Embryonic facial prominence (tissue), 1 donor: ENCODE results near the gene AP4S1.
"Not testable (repeated sequence)": the region's sequence is repeated elsewhere in the genome, so short reads cannot be mapped to it uniquely, and the experiment has no call there.

Source experiments
- DNase-seq: peaks from one replicate; pipeline ENCODE4 v3.0.0-alpha.2; 2016; ENCODE audit errors: extremely low spot score

Gene AP4S1

DNA sequence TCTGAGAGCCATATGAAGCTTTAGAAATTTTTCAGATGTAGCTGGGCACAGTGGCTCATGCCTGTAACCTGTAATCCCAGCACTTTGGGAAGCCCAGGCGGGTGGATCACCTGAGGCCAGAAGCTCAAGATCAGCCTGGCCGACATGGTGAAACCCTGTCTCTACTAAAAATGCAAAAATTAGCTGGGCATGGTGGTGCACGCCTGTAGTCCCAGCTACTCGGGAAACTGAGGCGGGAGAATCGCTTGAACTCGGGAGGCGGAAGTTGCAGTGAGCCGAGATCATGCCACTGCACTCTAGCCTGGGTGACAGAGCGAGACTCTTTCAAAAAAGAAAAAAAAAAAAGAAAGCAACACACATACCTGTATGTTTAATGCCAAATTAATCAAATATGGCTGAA lies 17.4 kb downstream of the AP4S1 start:
- DNase-seq: not testable (repeated sequence)

GRCh38 chr14:31043379-31043778 lies 17.9 kb downstream of the AP4S1 start:
- no peak for DNase-seq

GRCh38 chr14:31045501-31046080 lies 20.1 kb downstream of the AP4S1 start:
- no peak for DNase-seq

GRCh38 chr14:31047503-31047902 lies 22.1 kb downstream of the AP4S1 start:
- DNase-seq: no peak

GRCh38 chr14:31051023-31051422 lies 25.6 kb downstream of the AP4S1 start:
- no peak for DNase-seq

GRCh38 chr14:31051511-31051910 lies 26.1 kb downstream of the AP4S1 start:
- no peak for DNase-seq

- not testable (repeated sequence) for DNase-seq
Measured at GRCh38 chr14:31052905-31053586, 27.6 kb downstream of the AP4S1 start.

DNA sequence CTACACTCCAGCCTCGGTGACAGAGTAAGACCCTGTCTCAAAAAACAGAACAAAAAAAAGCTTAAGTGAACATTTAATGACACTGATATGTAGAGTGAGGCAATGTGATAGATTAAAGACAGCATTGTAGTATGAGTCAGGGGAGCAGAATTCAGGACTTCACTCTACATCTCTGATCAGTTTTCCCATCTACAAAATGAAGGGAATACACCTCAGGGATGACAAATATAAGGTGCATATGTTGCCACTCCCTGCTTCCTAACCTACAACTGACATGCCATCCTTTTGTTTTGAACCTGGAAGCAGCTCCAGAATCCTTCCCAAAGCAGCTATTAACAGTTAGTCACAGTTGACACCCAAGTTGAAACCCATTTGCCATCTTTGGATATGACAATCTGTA lies 31.6 kb downstream of the AP4S1 start:
- DNase-seq: no peak

- DNase-seq: no peak
Measured at GRCh38 chr14:31057701-31058364, 32.4 kb downstream of the AP4S1 start.

GRCh38 chr14:31059152-31059924 lies 33.9 kb downstream of the AP4S1 start:
- DNase-seq: no peak

- DNase-seq: no peak
Measured at GRCh38 chr14:31060253-31060875, 34.9 kb downstream of the AP4S1 start.

GRCh38 chr14:31062908-31063307 lies 37.5 kb downstream of the AP4S1 start:
- not testable (repeated sequence) for DNase-seq

- DNase-seq: no peak
Measured at GRCh38 chr14:31068235-31068634, 42.8 kb downstream of the AP4S1 start.

- DNase-seq: no peak
Measured at GRCh38 chr14:31069343-31069742, 43.9 kb downstream of the AP4S1 start.

DNA sequence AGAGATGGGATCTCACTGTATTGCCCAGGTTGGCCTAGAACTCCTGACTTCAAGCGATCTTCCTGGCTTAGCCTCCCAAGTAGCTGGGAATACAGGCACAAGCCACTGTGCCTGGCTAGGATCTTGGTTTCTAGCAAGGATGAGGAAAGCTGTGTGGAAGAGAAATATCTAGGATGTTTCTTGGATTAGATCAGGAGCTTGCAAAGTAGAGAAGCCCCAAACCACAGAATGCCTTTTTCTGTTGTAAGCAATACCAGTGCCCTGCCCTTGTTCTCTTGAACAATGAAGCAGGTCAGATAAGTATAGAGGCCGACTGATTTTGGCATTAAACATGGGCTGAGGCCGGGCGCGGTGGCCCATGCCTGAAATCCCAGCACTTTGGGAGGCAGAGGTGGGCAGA lies 45.0 kb downstream of the AP4S1 start:
- DNase-seq: no peak

- no peak for DNase-seq
Measured at GRCh38 chr14:31071151-31071550, 45.7 kb downstream of the AP4S1 start.

GRCh38 chr14:31075144-31075543 lies 49.7 kb downstream of the AP4S1 start:
- no peak for DNase-seq

- no peak for DNase-seq
Measured at GRCh38 chr14:31078766-31079165, 53.3 kb downstream of the AP4S1 start.

DNA sequence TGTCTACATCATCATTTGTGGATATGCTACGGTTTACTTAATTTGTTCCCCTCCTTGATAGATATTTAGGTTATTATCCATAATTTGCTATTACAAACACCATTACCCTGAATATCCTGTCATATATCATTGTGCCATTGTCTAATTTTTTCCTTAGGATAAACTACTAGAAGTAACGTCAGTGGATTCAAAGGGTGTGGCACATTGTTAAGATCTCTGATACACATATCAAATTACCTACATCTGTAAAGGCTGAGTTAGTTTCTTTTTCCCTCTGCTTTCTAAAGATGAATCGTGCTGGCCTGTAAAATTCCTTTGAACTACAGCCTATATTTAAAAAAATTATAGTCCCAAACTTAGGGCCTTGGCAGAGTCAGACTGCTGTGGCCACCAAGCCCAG lies 54.6 kb downstream of the AP4S1 start:
- DNase-seq: no peak

GRCh38 chr14:31080484-31080883 lies 55.0 kb downstream of the AP4S1 start:
- DNase-seq: no peak

GRCh38 chr14:31083781-31084180 lies 58.3 kb downstream of the AP4S1 start:
- DNase-seq: no peak

DNA sequence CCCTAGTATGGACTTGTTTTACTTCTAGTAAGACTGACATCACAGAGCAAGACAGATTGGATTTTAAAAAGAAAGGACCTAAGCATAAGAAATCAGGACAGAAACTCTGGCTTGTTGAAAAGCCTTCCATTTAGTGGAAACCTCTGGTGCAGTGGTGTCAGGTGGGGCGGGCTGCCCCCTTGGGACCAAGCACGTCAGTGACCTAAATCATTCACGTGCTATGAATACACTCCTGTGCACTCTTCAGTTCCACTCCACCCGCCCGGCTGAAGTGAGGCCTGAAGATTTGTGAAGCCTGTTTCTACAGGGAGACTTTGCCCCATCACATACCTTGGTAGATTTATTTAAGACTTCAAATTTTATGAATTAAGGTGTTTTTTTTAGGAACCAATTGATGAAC lies 58.9 kb downstream of the AP4S1 start:
- DNase-seq: no peak
